IPS-15b (cell line): Measurements from ENCODE around the gene NOL3.
A peak's percentile ranks its signal among the peaks of the same experiment; 100 is the strongest.

ENCODE experiments used
- H3K27me3 ChIP-seq: one replicate; pipeline ENCODE4 v1.6.1; 2013; ENCODE audit warnings: low read length; ENCODE audit not compliant: control insufficient read depth, insufficient read depth
- H3K36me3 ChIP-seq: one replicate; pipeline ENCODE4 v1.6.1; 2013; ENCODE audit warnings: low read length; ENCODE audit not compliant: control insufficient read depth, insufficient read depth
- H3K4me1 ChIP-seq: one replicate; pipeline ENCODE4 v1.6.1; 2013; ENCODE audit warnings: mild to moderate bottlenecking, low read length; ENCODE audit not compliant: control insufficient read depth, insufficient read depth
- H3K4me3 ChIP-seq: one replicate; pipeline ENCODE4 v1.5.1; 2013; ENCODE audit warnings: low read depth, low read length
- H3K9ac ChIP-seq: one replicate; pipeline ENCODE4 v1.6.1; 2013; ENCODE audit warnings: low read depth, mild to moderate bottlenecking, low read length
- H3K9me3 ChIP-seq: one replicate; pipeline ENCODE4 v1.6.1; 2013; ENCODE audit warnings: mild to moderate bottlenecking, low read length; ENCODE audit not compliant: control insufficient read depth, insufficient read depth

Gene NOL3

GRCh38 chr16:67193536-67193935 is 23.2 kb downstream of the NOL3 start:
- no peaks in the 10 kb centered on the region for H3K9me3 ChIP-seq
- H3K36me3 ChIP-seq, result peaks cover 53% of the 10 kb centered on the region
- H3K4me1 ChIP-seq, result peaks cover 3% of the 10 kb centered on the region
- no peaks in the 10 kb centered on the region for H3K27me3 ChIP-seq
- peak overlapping the region; percentile 97 for H3K4me3 ChIP-seq
- no peak overlapping the region for H3K9ac ChIP-seq

DNA sequence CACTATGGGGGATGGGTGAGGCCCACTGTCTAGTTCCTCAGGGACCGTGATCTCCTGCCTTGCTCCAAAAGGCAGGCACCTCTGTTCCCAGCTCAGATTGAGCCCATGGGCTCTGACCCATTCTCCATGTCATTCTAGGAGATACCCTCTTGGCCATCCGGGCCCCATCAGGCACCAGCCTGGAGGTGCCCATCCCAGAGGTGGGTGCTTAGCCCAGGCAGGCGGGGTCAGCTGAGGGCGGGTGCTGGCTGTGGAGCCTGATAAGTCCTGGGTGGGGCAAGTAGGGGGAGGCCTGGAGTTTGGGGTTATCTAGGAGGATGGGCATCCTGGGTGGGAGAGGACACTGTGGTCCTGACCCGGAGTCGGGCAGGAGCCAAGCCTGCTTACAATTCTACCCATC is 23.9 kb downstream of the NOL3 start:
- Histone ChIP-seq H3K4me1 (peaks cover 5% of the 10 kb centered on the region), H3K9me3 (no peaks in the 10 kb centered on the region), H3K9ac (no peak overlapping the region), H3K27me3 (no peaks in the 10 kb centered on the region), H3K36me3 (peaks cover 53% of the 10 kb centered on the region), H3K4me3 (no peak overlapping the region)

GRCh38 chr16:67195676-67196075 is 25.3 kb downstream of the NOL3 start:
- H3K9ac ChIP-seq, result no peak overlapping the region
- peaks cover 53% of the 10 kb centered on the region for H3K36me3 ChIP-seq
- H3K4me3 ChIP-seq, result no peak overlapping the region
- no peaks in the 10 kb centered on the region for H3K27me3 ChIP-seq
- peaks cover 7% of the 10 kb centered on the region for H3K4me1 ChIP-seq
- H3K9me3 ChIP-seq, result no peaks in the 10 kb centered on the region

DNA sequence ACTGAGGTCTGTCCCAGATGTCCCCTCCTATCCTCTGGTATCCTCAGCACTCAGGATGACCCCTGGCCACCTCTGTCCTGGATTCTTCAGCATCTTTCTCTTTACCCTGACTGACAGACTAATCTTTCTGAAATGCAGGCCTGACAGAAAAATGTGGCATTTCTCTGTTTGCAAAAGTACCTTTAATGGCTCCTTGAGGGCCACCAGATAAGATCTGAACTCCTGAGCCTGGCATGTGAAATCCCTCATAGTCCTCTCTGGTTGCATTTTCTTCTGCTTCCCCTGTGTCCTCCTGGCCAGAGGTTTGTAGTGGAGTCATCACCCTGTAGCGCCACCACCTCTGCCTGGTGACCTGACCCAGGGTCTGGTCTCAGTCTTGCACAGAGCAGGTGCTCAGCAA is 26.5 kb downstream of the NOL3 start:
- no peak overlapping the region for H3K9ac ChIP-seq
- H3K4me3 ChIP-seq, result no peak overlapping the region
- no peaks in the 10 kb centered on the region for H3K9me3 ChIP-seq
- H3K36me3 ChIP-seq, result peaks cover 53% of the 10 kb centered on the region
- no peaks in the 10 kb centered on the region for H3K27me3 ChIP-seq
- H3K4me1 ChIP-seq, result peaks cover 7% of the 10 kb centered on the region

GRCh38 chr16:67197704-67198103 is 27.4 kb downstream of the NOL3 start:
- H3K4me1 ChIP-seq, result peaks cover 7% of the 10 kb centered on the region
- no peak overlapping the region for H3K4me3 ChIP-seq
- no peaks in the 10 kb centered on the region for H3K9me3 ChIP-seq
- peaks cover 58% of the 10 kb centered on the region for H3K36me3 ChIP-seq
- no peaks in the 10 kb centered on the region for H3K27me3 ChIP-seq
- H3K9ac ChIP-seq, result no peak overlapping the region

- Histone ChIP-seq H3K36me3 (peaks cover 55% of the 10 kb centered on the region), H3K27me3 (no peaks in the 10 kb centered on the region), H3K9me3 (no peaks in the 10 kb centered on the region), H3K9ac (no peak overlapping the region), H3K4me3 (peak overlapping the region; percentile 18), H3K4me1 (peaks cover 5% of the 10 kb centered on the region)
These were observed 27.9 kb downstream of the NOL3 start for GRCh38 chr16:67198238-67198734.

GRCh38 chr16:67199011-67199807 is 28.9 kb downstream of the NOL3 start, which contains the start of gene ELMO3:
Gene ELMO3 (plus strand): TSS chr16:67199131. CDS start chr16:67199327, 196 bp downstream.
- H3K36me3 ChIP-seq, result peaks cover 50% of the 10 kb centered on the region
- no peaks in the 10 kb centered on the region for H3K27me3 ChIP-seq
- H3K4me3 ChIP-seq, result peak within 1 kb of the TSS; percentile 84
- peaks cover 4% of the 10 kb centered on the region for H3K4me1 ChIP-seq
- H3K9me3 ChIP-seq, result no peaks in the 10 kb centered on the region
- H3K9ac ChIP-seq, result no peak within 1 kb of the TSS

DNA sequence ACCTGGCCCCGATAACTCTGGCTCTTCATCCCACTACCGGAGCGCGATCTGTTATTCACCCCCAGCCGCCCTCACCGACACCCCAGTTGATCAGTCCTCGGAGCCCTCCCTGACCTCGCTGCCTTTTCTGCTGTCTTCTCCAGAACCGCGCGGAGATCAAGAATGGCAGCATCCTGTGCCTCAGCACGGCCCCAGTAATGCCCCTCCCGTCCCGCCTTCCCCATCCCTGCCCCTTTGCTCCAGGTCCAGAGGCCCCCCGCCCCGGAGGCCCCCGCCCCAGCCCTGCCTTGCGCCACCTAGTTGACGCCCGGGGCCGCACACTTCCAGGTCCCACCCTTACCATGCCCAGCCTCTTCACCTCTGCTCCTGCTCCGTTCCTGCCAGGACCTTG is 29.5 kb downstream of the NOL3 start:
- no peaks in the 10 kb centered on the region for H3K27me3 ChIP-seq

DNA sequence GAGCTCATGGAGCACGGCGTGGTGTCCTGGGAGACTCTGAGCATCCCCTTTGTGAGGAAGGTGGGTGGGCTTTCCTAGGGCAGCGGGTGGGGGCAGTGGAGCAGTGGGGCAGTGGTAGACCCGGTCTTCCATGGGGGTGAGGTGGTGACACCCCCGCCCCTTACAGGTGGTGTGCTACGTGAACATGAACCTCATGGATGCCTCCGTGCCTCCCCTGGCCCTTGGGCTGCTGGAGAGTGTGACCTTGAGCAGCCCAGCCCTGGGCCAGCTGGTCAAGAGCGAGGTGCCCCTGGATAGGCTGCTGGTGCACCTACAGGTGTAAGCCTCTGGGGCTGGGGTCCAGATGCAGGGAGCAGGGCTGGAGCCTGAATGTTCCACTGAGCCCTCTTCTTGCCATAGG is 30.2 kb downstream of the NOL3 start:
- H3K4me1 ChIP-seq, result peaks cover 4% of the 10 kb centered on the region

More for the DNA sequence above, 29.5 kb downstream of the NOL3 start:
- no peak overlapping the region for H3K9ac ChIP-seq
- no peaks in the 10 kb centered on the region for H3K9me3 ChIP-seq
- peak overlapping the region; percentile 75 for H3K4me3 ChIP-seq
- peaks cover 4% of the 10 kb centered on the region for H3K4me1 ChIP-seq
- peaks cover 46% of the 10 kb centered on the region for H3K36me3 ChIP-seq

DNA sequence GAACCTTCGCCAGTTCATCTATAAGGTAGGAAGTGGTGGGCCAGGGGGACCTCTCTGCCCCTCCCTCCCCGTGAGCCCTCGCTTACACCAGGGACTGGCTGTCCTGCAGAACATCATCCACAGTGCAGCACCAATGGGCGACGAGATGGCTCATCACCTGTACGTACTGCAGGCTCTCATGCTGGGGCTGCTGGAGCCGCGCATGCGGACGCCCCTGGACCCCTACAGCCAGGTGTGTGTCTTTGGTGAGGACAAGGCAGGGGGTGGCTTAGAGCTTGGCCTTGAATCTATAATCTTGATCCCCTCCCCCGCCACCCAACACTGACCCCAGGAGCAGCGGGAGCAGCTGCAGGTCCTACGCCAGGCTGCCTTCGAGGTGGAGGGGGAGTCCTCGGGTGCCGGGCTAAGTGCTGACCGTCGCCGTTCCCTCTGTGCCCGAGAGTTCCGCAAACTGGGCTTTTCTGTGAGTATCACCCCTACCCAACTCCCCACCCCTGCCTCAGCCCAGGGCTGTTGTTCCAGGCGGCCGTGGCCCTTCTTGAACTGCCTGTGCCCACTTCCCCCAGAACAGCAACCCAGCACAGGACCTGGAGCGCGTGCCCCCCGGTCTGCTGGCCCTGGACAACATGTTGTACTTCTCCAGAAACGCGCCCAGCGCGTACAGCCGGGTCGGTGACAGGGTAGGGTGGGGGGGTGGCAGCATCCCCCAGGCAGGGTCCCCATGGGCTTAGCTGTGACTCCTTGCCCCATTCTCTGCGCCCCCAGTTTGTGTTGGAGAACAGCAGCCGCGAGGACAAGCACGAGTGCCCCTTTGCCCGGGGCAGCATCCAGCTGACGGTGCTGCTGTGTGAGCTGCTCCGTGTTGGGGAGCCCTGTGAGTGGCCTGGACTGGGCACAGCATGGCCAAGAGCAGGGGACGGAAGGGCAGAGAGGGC is 31.3 kb downstream of the NOL3 start:
- Histone ChIP-seq H3K4me1 (peaks cover 4% of the 10 kb centered on the region), H3K36me3 (peaks cover 27% of the 10 kb centered on the region), H3K9ac (no peak overlapping the region), H3K9me3 (no peaks in the 10 kb centered on the region), H3K27me3 (no peaks in the 10 kb centered on the region), H3K4me3 (no peak overlapping the region)

More for the DNA sequence above, 30.2 kb downstream of the NOL3 start:
- no peak overlapping the region for H3K4me3 ChIP-seq
- H3K9ac ChIP-seq, result no peak overlapping the region
- H3K27me3 ChIP-seq, result no peaks in the 10 kb centered on the region
- H3K36me3 ChIP-seq, result peaks cover 39% of the 10 kb centered on the region
- no peaks in the 10 kb centered on the region for H3K9me3 ChIP-seq

- no peaks in the 10 kb centered on the region for H3K9me3 ChIP-seq
- no peak overlapping the region for H3K4me3 ChIP-seq
- peaks cover 6% of the 10 kb centered on the region for H3K4me1 ChIP-seq
- H3K36me3 ChIP-seq, result peaks cover 21% of the 10 kb centered on the region
- no peak overlapping the region for H3K9ac ChIP-seq
- H3K27me3 ChIP-seq, result no peaks in the 10 kb centered on the region
These were observed 32.1 kb downstream of the NOL3 start for GRCh38 chr16:67202426-67202825.
